T-helper 2 cell treated with Interferon-gamma antibody and Interleukin-4, amounts not matched to agents 100 ng/mL and 5 ng/mL, for 36 hours (primary cell): ENCODE results near the gene TENT4A. TPM values are rescaled to one million over a fixed set of nuclear protein-coding genes. Genes with fewer than 3 reads are reported as not detected.

Experiments
- intact Hi-C: fragments of 100-400 bp; cut with micrococcal nuclease; formaldehyde crosslinking; loops from one replicate; pipeline ENCODE4 v1.15.1; 2023
- total RNA-seq: library from RNA; stranded (reverse); gene quantifications from 2 replicates; pipeline ENCODE4 v1.2.3, GENCODE V29; 2022

TENT4A gene
- total RNA-seq, 1 donor from 2014 or later = 35.4 TPM

DNA sequence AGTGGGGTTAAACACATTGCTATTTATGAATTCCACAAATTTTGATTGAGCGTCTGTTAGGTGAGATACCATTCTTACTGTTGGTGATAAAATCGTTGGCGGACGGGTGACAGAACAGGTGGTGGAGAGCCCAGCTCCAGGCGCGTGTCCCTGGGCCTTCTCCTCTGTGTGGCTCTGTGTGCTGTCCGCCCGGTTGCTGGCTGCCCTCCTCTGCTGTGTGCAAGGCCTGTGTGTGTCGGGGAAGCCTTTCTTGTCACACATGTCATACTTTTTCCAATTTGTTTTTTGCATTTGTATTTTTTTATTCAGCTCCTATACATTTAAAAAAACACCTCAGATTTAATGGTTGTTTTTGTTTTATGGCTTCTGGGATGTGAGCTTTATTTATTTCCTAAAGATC is 33.9 kb downstream of the TENT4A start:
- intact Hi-C loops = loop anchor here (5.0 to 10.0 kb wide), 2 partner anchors 455 to 1252 kb away; no protein-coding TSS in a partner anchor

DNA sequence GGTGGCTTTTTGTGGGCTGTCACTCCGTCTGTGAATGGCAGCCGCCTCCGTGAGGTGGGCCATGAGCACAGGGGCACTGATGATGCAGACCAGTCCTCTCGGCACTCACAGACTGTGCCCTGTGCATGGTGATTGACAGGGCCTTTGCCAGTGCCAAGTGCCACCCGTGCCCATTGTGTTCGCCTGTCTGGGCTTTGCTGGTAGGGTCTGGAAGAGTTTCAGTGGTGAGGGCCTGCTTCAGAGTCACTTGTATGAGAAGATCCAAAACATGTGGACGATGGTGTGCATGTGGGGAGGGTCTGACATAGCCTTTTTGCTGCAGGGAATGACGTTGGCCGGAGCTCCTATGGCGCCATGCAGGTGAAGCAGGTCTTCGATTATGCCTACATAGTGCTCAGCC is 34.9 kb downstream of the TENT4A start:
- intact Hi-C loops = loop anchor here (5.0 to 10.0 kb wide), 2 partner anchors 456 to 1253 kb away; no protein-coding TSS in a partner anchor

DNA sequence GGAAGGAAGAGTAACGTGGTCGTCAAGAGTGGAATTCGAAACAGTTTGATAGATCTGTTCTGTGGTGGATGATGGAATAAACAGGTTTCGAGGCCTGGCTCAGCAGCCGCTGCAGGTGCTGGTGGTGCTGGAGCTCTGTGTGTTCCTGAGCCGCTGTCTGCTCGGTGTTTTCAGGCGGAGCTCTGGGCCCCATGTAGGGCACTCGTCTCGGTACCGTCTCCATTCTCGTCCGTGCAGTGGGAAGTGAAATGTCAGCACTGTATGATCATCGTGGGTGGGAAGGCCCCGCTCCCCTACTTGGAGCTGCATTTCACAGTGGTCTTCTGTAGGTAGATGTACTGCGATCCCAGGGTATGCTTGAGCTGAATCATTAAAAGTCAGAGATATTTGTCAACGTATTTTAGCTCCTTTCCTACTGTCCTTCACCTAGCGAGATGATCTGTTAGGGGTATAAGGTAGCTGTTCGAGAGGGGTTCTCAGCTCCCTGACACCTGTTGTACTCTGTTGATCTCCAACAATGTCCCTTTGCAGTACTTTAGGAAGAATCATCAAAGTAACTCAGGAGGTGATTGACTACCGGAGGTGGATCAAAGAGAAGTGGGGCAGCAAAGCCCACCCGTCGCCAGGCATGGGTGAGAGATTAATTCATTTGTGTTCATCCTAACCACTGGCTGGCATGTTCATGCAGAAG is 35.9 kb downstream of the TENT4A start:
- intact Hi-C loops = loop anchor here (5.0 to 10.0 kb wide), 2 partner anchors 457 to 1254 kb away; no protein-coding TSS in a partner anchor

DNA sequence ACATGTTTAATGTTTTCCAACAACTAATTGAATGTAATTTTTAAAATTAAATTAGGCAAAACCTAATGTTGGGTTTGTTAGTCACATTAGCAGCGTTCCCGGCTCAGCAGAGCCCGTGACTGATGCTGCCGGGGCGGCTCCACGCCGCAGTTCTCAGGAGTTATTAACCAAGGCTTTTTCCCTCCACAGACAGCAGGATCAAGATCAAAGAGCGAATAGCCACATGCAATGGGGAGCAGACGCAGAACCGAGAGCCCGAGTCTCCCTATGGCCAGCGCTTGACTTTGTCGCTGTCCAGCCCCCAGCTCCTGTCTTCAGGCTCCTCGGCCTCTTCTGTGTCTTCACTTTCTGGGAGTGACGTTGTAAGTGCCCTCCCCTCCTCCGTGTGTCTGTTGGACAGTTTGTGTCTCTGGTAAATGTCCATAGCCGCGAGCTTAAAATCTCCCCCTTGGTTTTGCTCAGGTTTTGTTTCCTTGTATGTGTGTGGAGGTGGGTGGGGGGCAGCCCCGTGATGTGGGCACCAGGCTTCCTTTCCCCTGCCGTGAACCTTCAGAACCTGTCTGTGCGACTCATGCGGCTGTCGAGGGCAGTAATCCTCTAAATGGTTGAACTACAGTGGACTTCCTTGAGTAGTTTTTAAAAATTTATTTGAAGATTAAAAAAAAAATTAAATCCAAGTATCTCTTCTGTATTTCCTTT is 37.1 kb downstream of the TENT4A start:
- intact Hi-C loops = no loop called here

DNA sequence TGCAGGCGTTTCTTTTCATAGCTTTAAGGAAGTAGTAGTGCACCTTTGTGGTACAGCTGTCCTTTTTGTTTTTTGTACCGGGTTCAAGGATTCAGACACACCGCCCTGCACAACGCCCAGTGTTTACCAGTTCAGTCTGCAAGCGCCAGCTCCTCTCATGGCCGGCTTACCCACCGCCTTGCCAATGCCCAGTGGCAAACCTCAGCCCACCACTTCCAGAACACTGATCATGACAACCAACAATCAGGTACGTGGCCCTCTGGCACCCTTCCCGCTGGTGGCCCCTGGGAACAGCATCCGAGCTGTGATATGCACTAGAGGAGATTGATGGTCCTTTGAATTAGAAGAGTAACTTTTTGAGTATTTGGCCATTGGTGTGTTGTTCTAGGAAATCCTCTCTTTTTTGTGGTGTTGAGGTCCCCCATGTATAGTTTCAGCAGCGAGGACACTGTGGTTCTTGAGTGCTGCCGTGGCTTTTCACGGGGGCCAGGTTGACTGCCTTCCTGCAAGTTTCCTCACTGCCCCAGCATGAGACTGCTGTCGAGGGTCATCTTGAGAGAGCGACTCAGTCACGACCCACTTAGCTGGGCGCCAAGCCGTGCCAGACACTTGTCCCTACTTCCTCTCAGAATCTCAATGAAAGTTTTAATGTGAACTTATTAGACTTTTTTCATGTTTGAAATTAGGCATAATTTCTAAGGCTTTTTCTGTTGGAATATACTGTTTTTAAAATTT is 37.9 kb downstream of the TENT4A start:
- intact Hi-C loops = no loop called here

DNA sequence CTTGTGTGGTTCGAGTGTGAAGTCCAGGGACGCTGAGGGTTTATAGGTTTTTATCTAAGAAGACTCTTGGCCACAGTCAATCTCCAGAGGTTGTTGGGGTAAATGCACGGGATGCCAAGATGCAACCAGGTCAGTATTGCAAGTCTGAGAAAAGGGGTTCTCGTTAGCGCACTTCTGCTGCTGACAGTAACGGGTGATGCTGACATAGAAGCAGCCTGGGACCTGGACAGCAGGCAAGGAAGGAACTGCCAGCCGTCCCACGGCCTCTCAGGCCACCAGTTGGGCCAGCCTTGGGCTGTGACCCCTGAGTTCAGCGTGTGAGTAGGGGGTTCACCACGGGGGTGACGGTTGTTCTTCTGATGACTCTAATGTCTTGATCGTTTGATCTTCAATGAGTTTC is 39.0 kb downstream of the TENT4A start:
- intact Hi-C loops = no loop called here

DNA sequence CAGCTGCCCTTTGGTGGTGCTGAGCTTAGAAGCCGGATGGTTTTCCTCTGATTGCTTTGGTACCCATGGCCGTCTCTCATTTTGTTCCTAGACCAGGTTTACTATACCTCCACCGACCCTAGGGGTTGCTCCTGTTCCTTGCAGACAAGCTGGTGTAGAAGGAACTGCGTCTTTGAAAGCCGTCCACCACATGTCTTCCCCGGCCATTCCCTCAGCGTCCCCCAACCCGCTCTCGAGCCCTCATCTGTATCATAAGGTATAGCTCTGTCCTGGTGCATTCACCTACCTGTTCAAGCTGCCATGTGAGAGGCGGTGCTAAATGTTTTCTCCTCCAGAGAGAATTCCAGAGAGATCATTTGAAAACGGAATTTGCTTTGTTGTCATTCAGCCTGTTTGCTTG is 39.5 kb downstream of the TENT4A start:
- intact Hi-C loops = no loop called here

DNA sequence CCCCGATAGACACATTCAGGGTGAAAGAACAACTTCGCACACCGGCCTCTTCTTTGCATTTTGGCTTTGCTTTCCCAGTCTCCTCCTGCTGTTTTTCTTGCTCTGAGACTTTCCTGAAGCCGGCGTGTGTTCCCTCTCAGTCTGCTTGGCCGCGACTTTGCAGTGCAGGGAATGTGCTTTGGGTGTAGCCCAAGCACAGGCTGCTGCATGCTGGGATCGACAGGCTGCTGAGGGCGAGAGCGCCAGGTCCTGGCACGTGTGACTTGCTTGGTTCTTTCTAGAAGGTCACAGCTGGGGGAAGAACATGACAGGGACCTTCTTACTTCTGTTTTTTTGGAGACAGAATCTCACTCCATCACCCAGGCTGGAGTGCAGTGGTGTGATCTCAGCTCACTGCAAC is 40.6 kb downstream of the TENT4A start:
- intact Hi-C loops = no loop called here

DNA sequence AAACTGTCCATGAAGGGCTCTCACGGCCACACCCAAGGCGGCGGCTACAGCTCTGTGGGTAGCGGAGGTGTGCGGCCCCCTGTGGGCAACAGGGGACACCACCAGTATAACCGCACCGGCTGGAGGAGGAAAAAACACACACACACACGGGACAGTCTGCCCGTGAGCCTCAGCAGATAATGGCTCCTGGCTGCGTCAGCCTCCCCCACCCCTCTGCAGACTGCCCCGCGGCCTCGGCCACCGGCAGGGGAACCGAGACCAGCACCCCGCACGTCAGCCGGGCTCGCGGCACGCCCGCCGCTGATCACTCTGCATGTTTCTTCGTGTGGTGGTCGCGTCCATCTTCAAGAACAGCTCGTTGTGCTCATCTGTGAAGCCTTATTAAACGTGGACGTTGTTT is 41.5 kb downstream of the TENT4A start:
- intact Hi-C loops = no loop called here

DNA sequence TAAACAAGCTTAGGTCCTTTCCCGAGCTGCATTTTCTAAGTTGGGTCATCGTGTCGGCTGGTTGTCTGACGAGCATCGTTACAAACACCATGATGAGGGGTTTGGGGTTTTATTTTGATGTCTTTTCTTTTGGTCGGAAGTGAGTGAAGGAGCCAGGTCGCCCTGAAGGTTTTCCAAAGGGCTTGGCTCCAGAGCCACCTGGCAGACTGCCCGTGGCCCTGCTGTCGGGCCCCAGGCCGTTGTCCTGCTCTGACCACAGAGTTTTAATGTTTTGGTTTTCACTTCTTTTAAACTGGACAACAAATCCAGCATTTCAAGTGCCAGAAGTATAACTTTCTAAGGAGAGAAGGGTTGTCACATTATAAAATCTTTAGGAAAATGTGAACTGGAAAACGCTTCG is 42.3 kb downstream of the TENT4A start:
- intact Hi-C loops = no loop called here

DNA sequence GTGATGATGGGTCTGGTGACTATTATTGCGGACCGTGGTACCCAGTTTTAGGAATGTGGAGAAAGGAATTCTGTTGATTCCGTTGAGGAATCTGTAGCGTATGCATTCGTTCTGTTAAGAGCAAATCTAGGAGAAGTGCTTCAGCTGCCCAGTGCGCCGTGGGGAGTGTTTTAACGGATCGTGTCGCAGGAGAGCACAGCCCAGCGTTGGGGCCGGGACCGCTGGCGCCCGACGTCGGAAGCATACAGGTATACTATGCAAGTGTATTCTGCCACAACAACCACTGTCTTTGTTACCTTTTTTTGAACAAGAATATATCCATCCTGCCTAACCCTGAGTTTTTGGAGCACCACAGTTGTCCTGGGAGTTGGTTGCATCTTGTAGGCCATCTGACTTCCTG is 42.7 kb downstream of the TENT4A start:
- intact Hi-C loops = no loop called here

DNA sequence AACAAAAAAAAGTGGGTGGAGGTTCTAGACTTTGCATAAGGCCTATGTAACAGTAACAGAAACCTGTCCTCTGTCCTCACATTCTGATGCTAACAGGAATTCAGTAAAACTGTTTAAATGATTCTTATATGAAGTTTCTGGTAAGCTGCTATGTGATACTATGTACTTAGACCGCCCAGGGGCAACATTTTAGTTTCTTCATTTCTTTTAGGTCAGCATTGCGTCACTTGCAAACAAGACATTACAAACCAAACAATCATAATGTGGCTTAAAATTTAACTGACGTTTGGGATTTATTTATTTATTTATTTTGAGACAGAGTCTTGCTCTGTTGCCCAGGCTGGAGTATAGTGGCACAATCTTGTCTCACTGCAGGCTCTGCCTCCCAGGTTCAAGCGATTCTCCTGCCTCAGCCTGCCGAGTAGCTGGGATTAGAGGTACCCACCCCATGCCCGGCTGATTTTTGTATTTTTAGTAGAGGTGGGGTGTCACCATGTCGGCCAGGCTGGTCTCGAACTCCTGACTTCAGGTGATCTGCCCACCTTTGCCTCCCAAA is 44.3 kb downstream of the TENT4A start:
- intact Hi-C loops = no loop called here

DNA sequence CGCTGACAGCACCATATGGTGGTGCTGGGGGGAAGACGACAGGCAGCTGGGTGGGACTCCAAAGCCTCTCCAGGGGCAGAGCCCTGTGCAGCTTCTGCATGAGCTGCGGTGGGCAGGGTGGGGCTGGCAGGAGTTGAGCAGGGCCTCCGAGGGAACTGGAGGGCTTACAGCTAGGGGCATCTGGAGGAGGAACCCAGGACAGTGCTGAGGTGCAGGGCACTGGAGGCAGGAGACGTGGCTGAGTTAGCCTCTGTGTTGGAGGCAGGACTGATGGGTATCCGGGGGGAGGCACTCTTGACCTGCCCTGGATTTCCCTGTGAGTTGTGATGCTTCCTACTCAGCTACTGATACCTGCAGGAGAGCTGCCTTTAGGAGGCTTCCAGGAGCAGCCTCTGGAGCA is 45.0 kb downstream of the TENT4A start:
- intact Hi-C loops = no loop called here

DNA sequence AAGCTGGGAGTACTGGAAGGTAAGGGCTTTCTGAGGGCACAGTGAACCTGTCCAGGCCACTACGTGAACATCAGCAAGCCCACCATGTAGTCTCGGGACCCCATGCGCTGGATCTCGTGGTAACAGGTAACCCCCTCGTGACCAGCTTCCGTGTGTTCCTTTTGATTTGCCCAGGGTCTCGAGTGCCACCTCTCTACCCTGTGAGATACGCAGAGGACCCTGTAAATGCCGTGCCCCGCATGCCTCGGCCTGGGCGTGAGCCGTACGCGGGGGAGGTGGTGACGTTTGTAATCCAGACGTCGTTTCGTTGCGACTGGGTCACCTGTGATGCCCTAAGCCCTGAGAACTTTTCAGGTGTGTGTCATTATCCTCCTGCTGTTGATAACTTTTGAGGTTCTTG is 45.5 kb downstream of the TENT4A start:
- intact Hi-C loops = no loop called here

DNA sequence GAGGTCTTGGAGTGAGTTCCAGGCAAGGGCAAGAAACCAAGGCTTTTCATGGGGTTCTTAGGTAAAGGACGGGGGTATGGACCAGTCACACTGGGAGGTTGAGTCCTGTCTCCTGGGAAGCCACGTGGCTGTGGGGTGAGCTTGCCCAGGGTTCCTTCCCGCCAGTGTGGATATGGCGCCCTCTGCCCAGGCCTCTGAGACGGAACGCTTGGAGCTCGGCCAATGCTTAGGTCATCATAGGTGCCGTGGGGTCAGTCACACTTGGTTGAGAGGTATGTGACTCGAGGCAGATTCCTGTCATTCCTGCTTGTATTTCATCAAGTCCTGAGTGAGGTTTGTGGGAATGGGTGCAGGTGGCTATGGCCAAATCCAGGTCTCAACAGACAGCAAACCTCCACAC is 46.2 kb downstream of the TENT4A start:
- intact Hi-C loops = no loop called here

DNA sequence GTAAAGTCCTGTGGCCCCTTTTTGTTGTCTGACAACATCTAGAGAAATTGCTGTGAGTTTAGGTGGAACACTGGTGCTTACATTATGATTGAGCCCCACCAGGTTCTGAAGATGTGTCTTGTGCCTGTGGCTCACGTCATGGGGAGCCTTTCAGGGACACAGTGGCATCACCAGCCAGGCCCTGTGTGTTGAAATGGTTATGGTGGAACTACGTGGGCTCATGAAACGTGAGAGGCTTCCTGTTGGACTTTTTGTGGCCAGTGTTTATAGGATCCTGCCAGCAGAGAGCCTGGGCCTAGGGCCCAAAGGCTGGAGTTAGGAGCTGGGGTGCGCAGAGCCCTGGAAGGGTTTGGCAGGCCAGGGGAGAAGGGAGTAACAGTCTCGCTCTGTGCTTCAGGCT is 46.8 kb downstream of the TENT4A start:
- intact Hi-C loops = loop anchor here (10.0 kb wide), 1 partner anchor 1095 kb away; the partner anchor contains the start of gene CFAP90

DNA sequence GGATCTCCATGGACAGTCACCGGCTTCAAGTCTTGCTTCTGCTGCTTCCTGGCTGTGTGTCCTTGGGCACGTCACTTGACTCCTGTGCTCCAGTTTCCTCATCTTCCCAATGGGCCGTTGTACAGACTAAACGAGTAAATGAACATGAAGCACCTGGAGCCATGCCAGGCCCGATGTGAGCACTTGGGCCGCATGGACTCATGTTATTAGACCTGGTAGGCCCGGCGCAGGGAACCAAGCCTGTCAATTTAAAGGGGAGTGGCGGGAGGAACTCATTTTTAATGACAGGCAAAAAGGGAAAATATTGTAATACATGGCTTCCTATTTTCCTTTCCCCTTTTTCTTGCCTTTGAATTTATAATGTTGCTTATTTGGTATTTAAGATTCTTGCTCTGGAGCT is 47.5 kb downstream of the TENT4A start:
- intact Hi-C loops = loop anchor here (10.0 kb wide), 1 partner anchor 1094 kb away; the partner anchor contains the start of gene CFAP90

DNA sequence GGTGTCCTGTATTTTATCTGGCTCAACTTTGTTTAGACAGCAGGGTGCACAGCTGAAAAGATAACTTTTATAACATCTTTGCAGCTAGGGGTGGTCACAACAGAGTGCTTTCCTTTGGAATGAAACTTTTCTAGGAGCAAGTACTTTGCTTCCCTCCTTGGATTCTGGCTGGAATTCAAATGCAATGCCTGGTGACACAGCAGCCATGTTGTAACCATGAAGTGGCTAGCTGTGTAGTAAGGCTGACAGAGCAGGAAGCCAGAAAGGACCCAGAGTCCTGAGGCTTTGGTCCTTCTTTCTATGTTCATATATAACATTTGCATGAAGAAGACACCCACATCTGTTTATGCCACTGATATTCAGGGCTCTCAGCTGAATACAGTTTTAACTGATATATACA is 48.1 kb downstream of the TENT4A start:
- intact Hi-C loops = loop anchor here (10.0 kb wide), 1 partner anchor 1093 kb away; the partner anchor contains the start of gene CFAP90

DNA sequence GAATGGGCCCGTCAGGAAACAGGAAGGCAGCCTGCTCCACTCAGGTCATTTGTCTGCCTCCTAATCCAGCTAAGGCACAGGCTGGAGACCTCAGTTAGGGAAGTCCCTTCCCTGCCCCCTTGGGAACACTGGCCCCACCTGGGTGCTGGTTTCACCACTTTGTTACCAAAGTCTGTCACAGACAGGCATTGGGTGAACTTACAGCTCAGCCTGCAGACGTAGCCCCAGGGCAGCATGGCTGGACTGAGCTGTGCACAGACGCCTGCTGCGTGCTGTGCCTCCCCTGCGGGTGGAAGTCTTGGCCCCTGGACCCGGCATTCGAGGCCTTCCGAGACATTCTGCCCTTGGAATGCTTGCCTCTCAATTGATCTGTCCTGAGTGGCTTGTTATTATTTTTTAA is 48.9 kb downstream of the TENT4A start:
- intact Hi-C loops = loop anchor here (10.0 kb wide), 1 partner anchor 1093 kb away; the partner anchor contains the start of gene CFAP90

DNA sequence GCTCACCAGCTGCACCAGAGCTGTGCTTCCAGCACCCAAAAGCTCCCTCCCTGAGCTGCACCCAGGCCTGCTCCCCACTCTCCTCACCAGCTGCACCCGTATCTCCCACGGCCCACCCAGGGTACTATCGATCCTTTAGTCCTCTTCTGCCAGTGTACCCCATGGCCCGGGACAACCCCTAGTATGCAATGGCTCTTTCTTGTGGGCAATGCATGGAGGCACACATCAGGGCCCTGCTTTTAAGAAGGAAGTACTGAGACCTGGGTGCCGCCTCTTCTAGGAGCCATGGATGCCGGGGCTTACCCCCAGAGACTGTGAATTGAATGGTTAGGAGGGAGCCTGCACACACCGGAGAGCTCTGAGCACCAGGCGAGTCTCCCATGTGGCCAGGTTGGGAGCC is 49.5 kb downstream of the TENT4A start:
- intact Hi-C loops = loop anchor here (10.0 kb wide), 1 partner anchor 1092 kb away; the partner anchor contains the start of gene CFAP90

DNA sequence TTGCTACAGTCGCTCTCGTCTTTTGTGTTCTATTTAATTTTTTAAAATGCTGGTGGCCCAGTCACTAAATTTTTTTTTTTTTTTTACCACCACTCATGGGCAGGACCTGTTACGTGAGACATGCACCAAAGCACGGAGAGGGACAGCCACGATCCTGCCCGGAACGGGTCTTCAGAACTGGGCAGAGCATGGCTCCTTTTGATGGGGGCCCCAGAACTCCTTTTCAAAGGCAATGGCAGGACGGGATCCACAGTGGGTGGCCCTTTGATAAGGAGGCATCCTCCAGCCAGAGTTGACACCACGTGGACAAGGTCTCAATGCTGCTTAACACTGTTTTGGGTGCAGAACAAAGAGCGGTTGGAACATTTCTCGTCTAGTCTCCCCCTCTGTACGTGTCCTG is 50.0 kb downstream of the TENT4A start:
- intact Hi-C loops = loop anchor here (10.0 kb wide), 1 partner anchor 1092 kb away; the partner anchor contains the start of gene CFAP90
